HEK293 (cell line): Measurements from ENCODE around the gene SAMD11.
A peak's percentile ranks its signal among the peaks of the same experiment; 100 is the strongest.

Source experiments
- CTCF ChIP-seq: fragments of 450-650 bp; formaldehyde crosslinking; IDR thresholded peaks from 2 replicates; pipeline ENCODE4 v1.5.1; 2016; ENCODE audit warnings: missing biosample characterization, missing genetic modification characterization
- FEZF1 ChIP-seq: fragments of 450-650 bp; formaldehyde crosslinking; IDR thresholded peaks from 2 replicates; pipeline ENCODE4 v1.5.1; 2016; ENCODE audit warnings: missing biosample characterization, missing genetic modification characterization
- GFI1B ChIP-seq: fragments of 450-650 bp; formaldehyde crosslinking; IDR thresholded peaks from 2 replicates; pipeline ENCODE4 v1.5.1; 2016; ENCODE audit warnings: missing biosample characterization, missing genetic modification characterization
- HOXC10 ChIP-seq: sonication (generic); formaldehyde crosslinking; IDR thresholded peaks from 2 replicates; pipeline ENCODE4 v1.8.1; 2023; ENCODE audit warnings: mild to moderate bottlenecking, missing genetic modification reagents
- HOXD13 ChIP-seq: sonication (generic); formaldehyde crosslinking; IDR thresholded peaks from 2 replicates; pipeline ENCODE4 v1.8.0; 2022; ENCODE audit warnings: missing genetic modification reagents, borderline replicate concordance
- IKZF3 ChIP-seq: fragments of 450-650 bp; IDR thresholded peaks from 2 replicates; pipeline ENCODE4 v1.5.0; 2018; ENCODE audit warnings: missing biosample characterization, mild to moderate bottlenecking, missing genetic modification characterization, moderate library complexity
- KLF1 ChIP-seq: fragments of 450-650 bp; formaldehyde crosslinking; IDR thresholded peaks from 2 replicates; pipeline ENCODE4 v1.5.1; 2016; ENCODE audit warnings: missing biosample characterization, missing genetic modification characterization
- RBAK ChIP-seq: fragments of 450-650 bp; formaldehyde crosslinking; IDR thresholded peaks from 2 replicates; pipeline ENCODE4 v1.5.1; 2016; ENCODE audit warnings: missing biosample characterization, missing genetic modification characterization
- SCRT2 ChIP-seq: fragments of 450-650 bp; formaldehyde crosslinking; IDR thresholded peaks from 2 replicates; pipeline ENCODE4 v1.5.1; 2016; ENCODE audit warnings: missing biosample characterization, missing genetic modification characterization
- ZBTB44 ChIP-seq: fragments of 450-650 bp; IDR thresholded peaks from 2 replicates; pipeline ENCODE4 v1.5.1; 2018; ENCODE audit warnings: missing biosample characterization, mild to moderate bottlenecking, missing genetic modification characterization
- ZBTB7A ChIP-seq: fragments of 450-650 bp; formaldehyde crosslinking; IDR thresholded peaks from 2 replicates; pipeline ENCODE4 v1.5.1; 2016; ENCODE audit warnings: low read depth, missing biosample characterization, missing genetic modification characterization
- ZBTB8A ChIP-seq: fragments of 450-650 bp; formaldehyde crosslinking; IDR thresholded peaks from 2 replicates; pipeline ENCODE4 v1.5.1; 2016; ENCODE audit warnings: missing biosample characterization, missing genetic modification characterization
- ZFP3 ChIP-seq: fragments of 450-650 bp; formaldehyde crosslinking; IDR thresholded peaks from 2 replicates; pipeline ENCODE4 v1.5.1; 2016; ENCODE audit warnings: low read depth, missing biosample characterization, missing genetic modification characterization
- ZIC2 ChIP-seq: fragments of 450-650 bp; formaldehyde crosslinking; IDR thresholded peaks from 2 replicates; pipeline ENCODE4 v1.5.1; 2016; ENCODE audit warnings: missing biosample characterization, missing genetic modification characterization
- ZNF10 ChIP-seq: fragments of 450-650 bp; formaldehyde crosslinking; IDR thresholded peaks from 2 replicates; pipeline ENCODE4 v1.5.1; 2017; ENCODE audit warnings: missing biosample characterization, missing genetic modification characterization
- ZNF132 ChIP-seq: fragments of 450-650 bp; formaldehyde crosslinking; IDR thresholded peaks from 2 replicates; pipeline ENCODE4 v1.5.1; 2017; ENCODE audit warnings: missing biosample characterization, missing genetic modification characterization, borderline replicate concordance
- ZNF16 ChIP-seq: fragments of 450-650 bp; formaldehyde crosslinking; IDR thresholded peaks from 2 replicates; pipeline ENCODE4 v1.5.1; 2016; ENCODE audit warnings: low read depth, missing biosample characterization, missing genetic modification characterization
- ZNF169 ChIP-seq: fragments of 450-650 bp; formaldehyde crosslinking; IDR thresholded peaks from 2 replicates; pipeline ENCODE4 v1.5.1; 2016; ENCODE audit warnings: missing biosample characterization, missing genetic modification characterization
- ZNF211 ChIP-seq: fragments of 450-650 bp; formaldehyde crosslinking; IDR thresholded peaks from 2 replicates; pipeline ENCODE4 v1.5.1; 2016; ENCODE audit warnings: low read depth, missing biosample characterization, missing genetic modification characterization
- ZNF274 ChIP-seq, 2 experiments: fragments of 200-500 bp in 1 of 2; fragments of 450-650 bp in 1 of 2; sonication (Bioruptor generic) in 1 of 2; formaldehyde crosslinking in 1 of 2; IDR thresholded peaks; 2 replicates each; pipeline versions ENCODE4 v1.5.1 to v1.6.1; 2014 to 2016; ENCODE audit warnings: borderline replicate concordance in 1 of 2, inconsistent platforms in 1 of 2, low read length in 1 of 2, missing biosample characterization in 1 of 2, missing genetic modification characterization in 1 of 2
- ZNF292 ChIP-seq: fragments of 450-650 bp; formaldehyde crosslinking; IDR thresholded peaks from 2 replicates; pipeline ENCODE4 v1.5.1; 2016; ENCODE audit warnings: low read depth, missing biosample characterization, missing genetic modification characterization, borderline replicate concordance
- ZNF37A ChIP-seq: fragments of 450-650 bp; IDR thresholded peaks from 2 replicates; pipeline ENCODE4 v1.5.1; 2018; ENCODE audit warnings: missing biosample characterization, missing genetic modification characterization
- ZNF426 ChIP-seq: fragments of 450-650 bp; formaldehyde crosslinking; IDR thresholded peaks from 2 replicates; pipeline ENCODE4 v1.5.1; 2017; ENCODE audit warnings: missing biosample characterization, missing genetic modification characterization, mild to moderate bottlenecking, inconsistent platforms, moderate library complexity
- ZNF433 ChIP-seq: fragments of 450-650 bp; formaldehyde crosslinking; IDR thresholded peaks from 2 replicates; pipeline ENCODE4 v1.5.1; 2016; ENCODE audit warnings: missing biosample characterization, missing genetic modification characterization, low read depth
- ZNF473 ChIP-seq: fragments of 450-650 bp; formaldehyde crosslinking; IDR thresholded peaks from 2 replicates; pipeline ENCODE4 v1.5.1; 2017; ENCODE audit warnings: missing biosample characterization, missing genetic modification characterization
- ZNF544 ChIP-seq: fragments of 450-650 bp; formaldehyde crosslinking; IDR thresholded peaks from 2 replicates; pipeline ENCODE4 v1.5.0; 2017; ENCODE audit warnings: missing biosample characterization, missing genetic modification characterization
- ZNF555 ChIP-seq: fragments of 450-650 bp; formaldehyde crosslinking; conservative IDR thresholded peaks from 2 replicates; pipeline ENCODE4 v1.5.1; 2017; ENCODE audit warnings: missing biosample characterization, mild to moderate bottlenecking, missing genetic modification characterization, inconsistent platforms
- ZNF645 ChIP-seq: fragments of 450-650 bp; formaldehyde crosslinking; IDR thresholded peaks from 2 replicates; pipeline ENCODE4; 2016; ENCODE audit warnings: missing biosample characterization, missing genetic modification characterization
- ZNF664 ChIP-seq: fragments of 450-650 bp; formaldehyde crosslinking; IDR thresholded peaks from 2 replicates; pipeline ENCODE4 v1.5.1; 2016; ENCODE audit warnings: missing biosample characterization, missing genetic modification characterization
- ZNF677 ChIP-seq: fragments of 450-650 bp; IDR thresholded peaks from 2 replicates; pipeline ENCODE4 v1.5.0; 2018; ENCODE audit warnings: missing biosample characterization, mild to moderate bottlenecking, missing genetic modification characterization, moderate library complexity
- ZNF701 ChIP-seq: fragments of 450-650 bp; formaldehyde crosslinking; IDR thresholded peaks from 2 replicates; pipeline ENCODE4 v1.5.1; 2016; ENCODE audit warnings: missing biosample characterization, missing genetic modification characterization
- ZNF704 ChIP-seq: fragments of 450-650 bp; formaldehyde crosslinking; IDR thresholded peaks from 2 replicates; pipeline ENCODE4 v1.5.1; 2016; ENCODE audit warnings: missing biosample characterization, missing genetic modification characterization
- ZNF707 ChIP-seq: fragments of 450-650 bp; formaldehyde crosslinking; IDR thresholded peaks from 2 replicates; pipeline ENCODE4 v1.5.1; 2016; ENCODE audit warnings: missing biosample characterization, missing genetic modification characterization
- ZNF76 ChIP-seq: fragments of 450-650 bp; formaldehyde crosslinking; IDR thresholded peaks from 2 replicates; pipeline ENCODE4; 2016; ENCODE audit warnings: low read depth, missing biosample characterization, missing genetic modification characterization, borderline replicate concordance
- ZNF843 ChIP-seq: fragments of 450-650 bp; formaldehyde crosslinking; IDR thresholded peaks from 2 replicates; pipeline ENCODE4 v1.5.1; 2016; ENCODE audit warnings: missing biosample characterization, missing genetic modification characterization
- ZSCAN23 ChIP-seq: fragments of 450-650 bp; formaldehyde crosslinking; IDR thresholded peaks from 2 replicates; pipeline ENCODE4 v1.5.1; 2016; ENCODE audit warnings: missing biosample characterization, missing genetic modification characterization
- ZXDB ChIP-seq: fragments of 450-650 bp; formaldehyde crosslinking; IDR thresholded peaks from 2 replicates; pipeline ENCODE4 v1.5.1; 2016; ENCODE audit warnings: missing biosample characterization, missing genetic modification characterization

SAMD11 gene

GRCh38 chr1:931380-932172, 7.9 kb downstream of the SAMD11 start (continued):
- TF ChIP-seq ZNF473 (tag by site-specific recombination) (no peak), ZNF843 (tag by site-specific recombination) (0 out of 2 replicates have a peak, but pooled peaks have one; percentile 35), ZNF433 (tag by site-specific recombination) (no peak), ZSCAN23 (tag by site-specific recombination) (no peak), ZFP3 (tag by site-specific recombination) (peak; percentile 99), RBAK (no peak), SCRT2 (no peak), ZNF544 (tag by site-specific recombination) (no peak), HOXD13 (no peak), GFI1B (no peak), FEZF1 (tag by site-specific recombination) (no peak; the same call in 1 of the 2 replicates), ZNF37A (tag by site-specific recombination) (no peak), ZNF76 (tag by site-specific recombination) (no peak), ZNF132 (tag by site-specific recombination) (no peak), ZNF707 (tag by site-specific recombination) (no peak), ZIC2 (tag by site-specific recombination) (peak; percentile 93), CTCF (tag by site-specific recombination) (peak; percentile 54; the same call in 1 of the 2 replicates), KLF1 (tag by site-specific recombination) (no peak), ZNF10 (tag by site-specific recombination) (peak; percentile 31; the same call in 1 of the 2 replicates), ZBTB8A (tag by site-specific recombination) (peak; percentile 24; the same call in 1 of the 2 replicates), ZNF169 (tag by site-specific recombination) (no peak), ZNF274 (IDR thresholded peaks at IDR 0.05; ENCODE audit: low read length) (no peak), ZNF274 (tag by site-specific recombination; IDR thresholded peaks at IDR 0.05; ENCODE audit: borderline replicate concordance) (no peak), ZXDB (tag by site-specific recombination) (peak; percentile 50; the same call in 1 of the 2 replicates), ZNF701 (tag by site-specific recombination) (no peak), ZNF704 (tag by site-specific recombination) (no peak), ZNF664 (tag by site-specific recombination) (no peak), IKZF3 (tag by site-specific recombination) (no peak), ZNF292 (no peak), ZNF426 (tag by site-specific recombination) (no peak), ZNF211 (tag by site-specific recombination) (no peak), ZNF555 (tag by site-specific recombination) (no peak), HOXC10 (CRISPR knock-in tag) (no peak), ZBTB44 (0 out of 2 replicates have a peak, but pooled peaks have one; percentile 33), ZNF16 (tag by site-specific recombination) (peak; percentile 99), ZNF677 (tag by site-specific recombination) (no peak), ZNF645 (tag by site-specific recombination) (no peak), ZBTB7A (no peak)
